ENCODE results near the gene S100A2.
"Not testable (repeated sequence)": the region's sequence is repeated elsewhere in the genome, so short reads cannot be mapped to it uniquely, and the experiment has no call there.

S100A2 gene

GRCh38 chr1:153527023-153527682 lies 38.5 kb downstream of the S100A2 start:
- no peak for DNase-seq

- DNase-seq: peak; percentile 54 to 89
Observed at GRCh38 chr1:153526132-153526543, 39.5 kb downstream of the S100A2 start.

- peak; percentile 92 to 97 for DNase-seq
Observed at GRCh38 chr1:153525088-153525728, 40.4 kb downstream of the S100A2 start.

- DNase-seq: not testable (repeated sequence)
Observed at GRCh38 chr1:153522353-153523048, 43.1 kb downstream of the S100A2 start.

- not testable (repeated sequence) for DNase-seq
Observed at GRCh38 chr1:153521808-153522207, 43.8 kb downstream of the S100A2 start.

- no peak for DNase-seq
Observed at GRCh38 chr1:153520818-153521476, 44.7 kb downstream of the S100A2 start.

GRCh38 chr1:153520137-153520691 lies 45.4 kb downstream of the S100A2 start:
- not testable (repeated sequence) for DNase-seq

GRCh38 chr1:153519242-153519641 lies 46.4 kb downstream of the S100A2 start:
- no peak for DNase-seq

- DNase-seq: no peak
Observed at GRCh38 chr1:153515504-153516394, 49.9 kb downstream of the S100A2 start.

- DNase-seq: no peak
Observed at GRCh38 chr1:153513666-153514065, 52.0 kb downstream of the S100A2 start.

GRCh38 chr1:153513023-153513422 lies 52.6 kb downstream of the S100A2 start:
- DNase-seq: peak in 1 of 2 experiments; percentile 30
